Measurements from ENCODE around the gene ELOA. TPM values are rescaled to one million over a fixed set of nuclear protein-coding genes. Genes with fewer than 3 reads are reported as not detected.

Gene ELOA
- total and polyA plus RNA-seq, 2 of the 13 experiments (the other 11 are each of a cell fraction or from before 2014, with no cell fraction given): 14.2 to 28.5 TPM

DNA sequence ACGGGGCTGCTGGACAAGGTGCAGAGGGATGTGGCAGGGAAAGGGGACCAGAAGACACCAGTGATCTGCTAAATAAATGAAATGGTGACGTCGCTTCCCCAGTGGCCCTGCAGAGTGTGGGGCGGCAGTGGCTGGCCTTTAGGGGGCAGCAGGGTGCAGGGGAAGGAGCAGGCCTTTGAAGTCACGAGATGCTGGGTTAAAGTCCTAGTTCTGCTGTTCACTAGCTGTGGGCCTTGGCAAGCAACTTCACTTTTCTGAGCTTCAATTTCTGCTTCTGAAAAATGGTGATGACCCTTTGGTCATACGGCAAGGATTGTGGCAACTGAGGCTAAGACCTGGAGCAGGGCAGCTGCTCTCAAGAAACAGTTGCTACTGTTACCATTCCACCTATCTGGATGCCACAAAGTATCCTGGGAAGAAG, 66.5 kb downstream of the ELOA start (continued):
- no peak for TF ChIP-seq ZNF724P (CRISPR knock-in tag; IDR thresholded peaks at IDR 0.05; ENCODE audit: borderline replicate concordance)
- TF ChIP-seq MTA1 (CRISPR knock-in tag; IDR thresholded peaks at IDR 0.05; ENCODE audit: borderline replicate concordance): no peak
- no peak for TF ChIP-seq TCF12 (IDR thresholded peaks at IDR 0.05)
- no peak for TF ChIP-seq TCF12 (CRISPR knock-in tag; IDR thresholded peaks at IDR 0.05)
- TF ChIP-seq TRIM22 (IDR thresholded peaks at IDR 0.05): no peak
- TF ChIP-seq EP300 (IDR thresholded peaks at IDR 0.05; ENCODE audit: low read depth in 2 of 2, low read length in 2 of 2): peak in 1 of 2 experiments; percentile 25; a peak in 2 of 4 replicates
- no peak for TF ChIP-seq EP300 (CRISPR knock-in tag; IDR thresholded peaks at IDR 0.05; ENCODE audit: borderline replicate concordance)
- TF ChIP-seq ZNF792 (CRISPR knock-in tag; IDR thresholded peaks at IDR 0.05): no peak
- TF ChIP-seq ZNF782 (CRISPR knock-in tag; IDR thresholded peaks at IDR 0.05; ENCODE audit: borderline replicate concordance): no peak
- no peak for TF ChIP-seq MAFG (CRISPR knock-in tag; IDR thresholded peaks at IDR 0.05)
- TF ChIP-seq ZNF512B (CRISPR knock-in tag; IDR thresholded peaks at IDR 0.05; ENCODE audit: borderline replicate concordance): no peak
- TF ChIP-seq, protein P1, sequence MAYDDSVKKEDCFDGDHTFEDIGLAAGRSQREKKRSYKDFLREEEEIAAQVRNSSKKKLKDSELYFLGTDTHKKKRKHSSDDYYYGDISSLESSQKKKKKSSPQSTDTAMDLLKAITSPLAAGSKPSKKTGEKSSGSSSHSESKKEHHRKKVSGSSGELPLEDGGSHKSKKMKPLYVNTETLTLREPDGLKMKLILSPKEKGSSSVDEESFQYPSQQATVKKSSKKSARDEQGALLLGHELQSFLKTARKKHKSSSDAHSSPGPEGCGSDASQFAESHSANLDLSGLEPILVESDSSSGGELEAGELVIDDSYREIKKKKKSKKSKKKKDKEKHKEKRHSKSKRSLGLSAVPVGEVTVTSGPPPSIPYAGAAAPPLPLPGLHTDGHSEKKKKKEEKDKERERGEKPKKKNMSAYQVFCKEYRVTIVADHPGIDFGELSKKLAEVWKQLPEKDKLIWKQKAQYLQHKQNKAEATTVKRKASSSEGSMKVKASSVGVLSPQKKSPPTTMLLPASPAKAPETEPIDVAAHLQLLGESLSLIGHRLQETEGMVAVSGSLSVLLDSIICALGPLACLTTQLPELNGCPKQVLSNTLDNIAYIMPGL (CRISPR knock-in tag; IDR thresholded peaks at IDR 0.05; ENCODE audit: borderline replicate concordance in 1 of 2, low read depth in 1 of 2): peak; percentile 51 to 79; a peak in 3 of 4 replicates
- TF ChIP-seq KDM2A (CRISPR knock-in tag; IDR thresholded peaks at IDR 0.05; ENCODE audit: borderline replicate concordance, low read depth): peak; percentile 83
- TF ChIP-seq ZNF720 (CRISPR knock-in tag; IDR thresholded peaks at IDR 0.05): no peak
